Osteoblast (primary cell): ENCODE data around the gene DISC1. TPM values are rescaled to one million over a fixed set of nuclear protein-coding genes. Genes with fewer than 3 reads are reported as not detected.

Experiments
- DNase-seq: peaks from one replicate; pipeline ENCODE4 v3.0.0; 2011; ENCODE audit warnings: low spot score, mixed read lengths; ENCODE audit not compliant: insufficient read length; ENCODE audit errors: missing footprints
- H2AFZ ChIP-seq: 2 replicates; pipeline ENCODE4 v1.6.0; 2011; ENCODE audit warnings: mild to moderate bottlenecking, low read length
- H3K27ac ChIP-seq: 2 replicates; pipeline ENCODE4 v1.5.1; 2011; ENCODE audit warnings: mild to moderate bottlenecking, low read depth, low read length, moderate library complexity
- H3K27me3 ChIP-seq: 2 replicates; pipeline ENCODE4 v1.6.0; 2012; ENCODE audit warnings: mild to moderate bottlenecking, control low read depth, inconsistent platforms, low read length, moderate library complexity; ENCODE audit not compliant: insufficient read depth
- H3K36me3 ChIP-seq: 2 replicates; pipeline ENCODE4 v1.5.1; 2011; ENCODE audit warnings: mild to moderate bottlenecking, low read length, control low read depth, moderate library complexity; ENCODE audit not compliant: insufficient read depth
- H3K4me1 ChIP-seq: 2 replicates; pipeline ENCODE4 v1.5.1; 2011; ENCODE audit warnings: mild to moderate bottlenecking, low read length, control low read depth, moderate library complexity; ENCODE audit not compliant: insufficient read depth
- H3K4me2 ChIP-seq: 2 replicates; pipeline ENCODE4 v1.6.0; 2011; ENCODE audit warnings: mild to moderate bottlenecking, low read length; ENCODE audit not compliant: insufficient read depth
- H3K4me3 ChIP-seq: fragments of 200-600 bp; sonication (generic); 3 replicates; pipeline ENCODE4 v1.5.1; 2012; ENCODE audit warnings: mild to moderate bottlenecking, low read length, inconsistent platforms; ENCODE audit not compliant: insufficient read depth
- H3K79me2 ChIP-seq: 2 replicates; pipeline ENCODE4 v1.6.0; 2012; ENCODE audit warnings: mild to moderate bottlenecking, low read length, control low read depth, inconsistent platforms; ENCODE audit not compliant: insufficient read depth
- H3K9me3 ChIP-seq: 2 replicates; pipeline ENCODE4 v1.5.1; 2011; ENCODE audit warnings: low read depth, low read length, control low read depth
- H4K20me1 ChIP-seq: 2 replicates; pipeline ENCODE4 v1.6.0; 2012; ENCODE audit warnings: mild to moderate bottlenecking, low read length, control low read depth; ENCODE audit not compliant: insufficient read depth
- total RNA-seq: library from RNA; depleted of rRNA; stranded (reverse); fragments of >200 nt; gene quantifications from 2 replicates; pipeline ENCODE4 v1.2.3, GENCODE V29; 2012
- TF ChIP-seq, protein P1 (sequence below): IDR thresholded peaks from 2 replicates; pipeline ENCODE4 v1.5.1; 2011; ENCODE audit warnings: mild to moderate bottlenecking, low read depth, low read length, moderate library complexity; ENCODE audit errors: extremely low read depth

Gene DISC1
- total RNA-seq, 1 donor = 11.9 TPM

GRCh38 chr1:231933711-231934626 lies 307.4 kb downstream of the DISC1 start:
- DNase-seq = no peak
- Histone ChIP-seq H3K27ac (no peak overlapping the region), H3K4me1 (peaks cover 6% of the 10 kb centered on the region), H4K20me1 (no peaks in the 10 kb centered on the region), H3K27me3 (no peaks in the 10 kb centered on the region), H3K79me2 (no peaks in the 10 kb centered on the region), H3K4me2 (no peak overlapping the region), H2AFZ (no peak overlapping the region), H3K9me3 (no peaks in the 10 kb centered on the region), H3K4me3 (no peak overlapping the region), H3K36me3 (no peaks in the 10 kb centered on the region)
- TF ChIP-seq, protein P1, sequence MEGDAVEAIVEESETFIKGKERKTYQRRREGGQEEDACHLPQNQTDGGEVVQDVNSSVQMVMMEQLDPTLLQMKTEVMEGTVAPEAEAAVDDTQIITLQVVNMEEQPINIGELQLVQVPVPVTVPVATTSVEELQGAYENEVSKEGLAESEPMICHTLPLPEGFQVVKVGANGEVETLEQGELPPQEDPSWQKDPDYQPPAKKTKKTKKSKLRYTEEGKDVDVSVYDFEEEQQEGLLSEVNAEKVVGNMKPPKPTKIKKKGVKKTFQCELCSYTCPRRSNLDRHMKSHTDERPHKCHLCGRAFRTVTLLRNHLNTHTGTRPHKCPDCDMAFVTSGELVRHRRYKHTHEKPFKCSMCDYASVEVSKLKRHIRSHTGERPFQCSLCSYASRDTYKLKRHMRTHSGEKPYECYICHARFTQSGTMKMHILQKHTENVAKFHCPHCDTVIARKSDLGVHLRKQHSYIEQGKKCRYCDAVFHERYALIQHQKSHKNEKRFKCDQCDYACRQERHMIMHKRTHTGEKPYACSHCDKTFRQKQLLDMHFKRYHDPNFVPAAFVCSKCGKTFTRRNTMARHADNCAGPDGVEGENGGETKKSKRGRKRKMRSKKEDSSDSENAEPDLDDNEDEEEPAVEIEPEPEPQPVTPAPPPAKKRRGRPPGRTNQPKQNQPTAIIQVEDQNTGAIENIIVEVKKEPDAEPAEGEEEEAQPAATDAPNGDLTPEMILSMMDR = no peak

DNA sequence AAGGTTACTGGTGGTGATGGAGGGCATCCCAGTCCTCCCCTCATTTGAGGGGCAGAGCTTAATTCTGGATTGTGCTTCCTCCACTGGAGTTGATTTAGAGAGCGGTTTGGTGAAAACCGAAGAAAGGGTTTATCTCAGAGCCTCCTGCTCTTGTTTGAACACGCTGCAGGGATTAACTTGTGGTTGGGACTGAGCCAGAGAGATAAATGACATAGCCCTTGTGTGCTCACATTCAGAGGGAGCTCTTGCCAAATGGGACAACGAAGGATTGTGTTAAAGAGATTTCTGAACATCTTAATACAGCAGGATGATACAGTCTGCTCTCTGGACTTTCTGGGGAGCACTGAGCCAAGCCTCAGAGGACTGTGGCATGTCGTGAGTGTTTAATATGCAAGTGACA lies 308.2 kb downstream of the DISC1 start:
- Histone ChIP-seq H3K27ac (no peak overlapping the region), H3K79me2 (no peaks in the 10 kb centered on the region), H3K4me2 (no peak overlapping the region), H3K27me3 (no peaks in the 10 kb centered on the region), H4K20me1 (no peaks in the 10 kb centered on the region), H3K4me3 (no peak overlapping the region), H3K36me3 (no peaks in the 10 kb centered on the region), H3K4me1 (peaks cover 1% of the 10 kb centered on the region), H2AFZ (no peak overlapping the region), H3K9me3 (no peaks in the 10 kb centered on the region)
- TF ChIP-seq, protein P1 = no peak
- DNase-seq = no peak

DNA sequence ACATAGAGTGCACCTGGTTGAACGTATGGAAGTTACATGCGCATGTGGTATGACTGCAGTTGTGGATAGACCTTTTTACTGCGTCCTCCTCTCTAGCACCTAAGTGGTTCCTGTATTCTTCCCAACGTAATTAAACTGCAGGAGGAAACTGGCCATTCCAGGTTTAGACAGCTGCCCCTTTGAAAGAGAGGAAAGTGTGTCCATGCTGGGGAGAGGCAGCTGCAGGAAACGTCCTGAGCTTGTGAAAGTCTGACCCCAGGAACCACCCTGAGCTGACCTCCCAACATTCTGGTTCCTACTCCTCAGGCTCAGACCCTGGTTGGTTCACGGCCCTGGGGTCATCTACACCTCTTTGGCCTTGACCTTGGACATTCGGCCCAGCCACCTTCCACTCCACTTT lies 309.3 kb downstream of the DISC1 start:
- Histone ChIP-seq H3K4me1 (no peaks in the 10 kb centered on the region), H2AFZ (no peak overlapping the region), H3K9me3 (no peaks in the 10 kb centered on the region), H4K20me1 (no peaks in the 10 kb centered on the region), H3K4me3 (no peak overlapping the region), H3K79me2 (no peaks in the 10 kb centered on the region), H3K27ac (no peak overlapping the region), H3K36me3 (no peaks in the 10 kb centered on the region), H3K27me3 (no peaks in the 10 kb centered on the region), H3K4me2 (no peak overlapping the region)
- TF ChIP-seq, protein P1 = no peak
- DNase-seq = no peak

GRCh38 chr1:231936983-231937775 lies 310.6 kb downstream of the DISC1 start:
- DNase-seq = no peak
- Histone ChIP-seq H3K4me2 (no peak overlapping the region), H2AFZ (no peak overlapping the region)

More at GRCh38 chr1:231936983-231937775, 310.6 kb downstream of the DISC1 start:
- H3K27me3 ChIP-seq = no peaks in the 10 kb centered on the region
- no peaks in the 10 kb centered on the region for H3K36me3 ChIP-seq
- no peaks in the 10 kb centered on the region for H4K20me1 ChIP-seq
- H3K4me1 ChIP-seq = no peaks in the 10 kb centered on the region
- H3K4me3 ChIP-seq = no peak overlapping the region
- H3K27ac ChIP-seq = no peak overlapping the region
- H3K79me2 ChIP-seq = no peaks in the 10 kb centered on the region
- H3K9me3 ChIP-seq = no peaks in the 10 kb centered on the region
- TF ChIP-seq, protein P1 = no peak
